Breast epithelium (tissue), 3 donors: ENCODE measurements around the gene ANAPC10.

Source experiments
- CTCF ChIP-seq, 3 donors: fragments of 450-650 bp; IDR thresholded peaks; one replicate each; pipeline ENCODE4 v1.5.1; 2016 to 2017; ENCODE audit warnings: antibody characterized with exemption in 3 of 3, mild to moderate bottlenecking in 3 of 3, moderate library complexity in 3 of 3
- POLR2A ChIP-seq: fragments of 450-650 bp; IDR thresholded peaks from one replicate; pipeline ENCODE4 v1.6.1; 2016; ENCODE audit warnings: antibody characterized with exemption, mild to moderate bottlenecking, moderate library complexity

- TF ChIP-seq CTCF (IDR thresholded peaks at IDR 0.05) = no peak
- no peak for TF ChIP-seq POLR2A
These were observed 122.3 kb downstream of the ANAPC10 start for GRCh38 chr4:144975718-144976117.
